AG09309 (cell line): ENCODE results near the gene SPRING1.
A peak's percentile ranks its signal among the peaks of the same experiment; 100 is the strongest.

ENCODE experiments used
- DNase-seq: peaks from one replicate; pipeline ENCODE4 v3.0.0-alpha.2; 2010; ENCODE audit warnings: low read depth
- H3K4me3 ChIP-seq: 2 replicates; pipeline ENCODE4 v1.5.1; 2011; ENCODE audit warnings: mild to moderate bottlenecking, low read depth, low read length, moderate library complexity; ENCODE audit not compliant: control insufficient read depth
- CTCF ChIP-seq: IDR thresholded peaks from 2 replicates; pipeline ENCODE4 v1.5.1; 2011; ENCODE audit warnings: mild to moderate bottlenecking, low read depth, low read length, inconsistent platforms; ENCODE audit not compliant: insufficient read depth, control insufficient read depth; ENCODE audit errors: missing control alignments

Gene SPRING1

GRCh38 chr12:116698116-116698515 lies 39.8 kb downstream of the SPRING1 start:
- DNase-seq, result no peak
- no peak for TF ChIP-seq CTCF
- H3K4me3 ChIP-seq, result no peak overlapping the region

GRCh38 chr12:116697716-116698115 lies 40.2 kb downstream of the SPRING1 start:
- no peak for DNase-seq
- H3K4me3 ChIP-seq, result no peak overlapping the region

GRCh38 chr12:116697305-116697704 lies 40.6 kb downstream of the SPRING1 start:
- H3K4me3 ChIP-seq, result no peak overlapping the region
- DNase-seq, result no peak
- peak; percentile 41 for TF ChIP-seq CTCF

More at GRCh38 chr12:116697716-116698115, 40.2 kb downstream of the SPRING1 start:
- TF ChIP-seq CTCF, result no peak

- no peak for DNase-seq
- TF ChIP-seq CTCF, result no peak
- H3K4me3 ChIP-seq, result no peak overlapping the region
Observed at GRCh38 chr12:116695464-116695725, 42.5 kb downstream of the SPRING1 start.

- H3K4me3 ChIP-seq, result no peak overlapping the region
- DNase-seq, result no peak
- TF ChIP-seq CTCF, result no peak
Observed at GRCh38 chr12:116694653-116695463, 43.0 kb downstream of the SPRING1 start.

GRCh38 chr12:116693286-116694227 lies 44.3 kb downstream of the SPRING1 start:
- no peak for DNase-seq
- no peak for TF ChIP-seq CTCF
- no peak overlapping the region for H3K4me3 ChIP-seq
